Fibroblast of peridontal ligament (primary cell): ENCODE results near the gene SHISA7.

Experiments used
- DNase-seq: peaks from one replicate; pipeline ENCODE4 v3.0.0-alpha.2; 2010; ENCODE audit errors: extremely low read depth

The SHISA7 gene

DNA sequence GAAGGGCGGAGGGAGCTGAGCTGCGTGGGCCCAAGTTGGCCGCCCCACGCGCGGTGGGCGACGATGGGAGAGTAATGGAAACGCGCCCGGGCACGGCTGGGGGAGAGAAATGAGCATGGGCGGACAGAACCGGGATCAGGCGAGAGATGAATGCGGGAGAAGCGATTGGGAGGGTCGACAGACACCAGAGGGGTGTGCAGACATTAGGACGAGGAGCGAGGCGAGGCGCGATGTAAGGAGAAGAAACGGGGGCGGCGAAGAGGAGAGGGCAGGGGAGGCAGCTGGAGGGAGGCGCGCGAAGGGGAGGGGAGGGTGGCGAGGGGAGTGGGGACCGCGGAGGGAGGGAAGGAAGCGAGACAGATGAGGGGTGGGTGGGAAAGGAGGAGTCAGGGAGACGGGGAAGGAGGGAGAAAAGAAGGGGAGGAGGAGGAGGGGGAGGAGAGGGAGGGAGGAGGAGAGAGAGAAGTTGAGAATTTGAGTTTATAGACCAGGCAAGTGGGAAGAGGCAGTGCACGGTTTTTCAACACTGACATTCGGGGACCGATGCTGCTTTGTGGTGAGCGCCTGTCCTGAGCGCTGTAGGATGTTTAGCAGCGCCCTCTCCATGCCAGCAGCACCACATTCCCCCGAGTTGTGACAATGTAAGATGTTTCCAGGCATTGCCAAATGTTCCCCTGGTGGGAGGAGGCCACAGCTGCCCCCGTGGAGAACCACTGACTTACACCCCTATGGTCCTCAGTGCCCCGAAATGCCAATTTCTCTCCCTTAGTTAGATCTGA, at the start of gene SHISA7:
SHISA7 (minus strand) TSS at position 256 of the 779 bp plus-strand sequence. CDS start 437 bp downstream, outside the sequence.
- DNase-seq, result no peak

DNA sequence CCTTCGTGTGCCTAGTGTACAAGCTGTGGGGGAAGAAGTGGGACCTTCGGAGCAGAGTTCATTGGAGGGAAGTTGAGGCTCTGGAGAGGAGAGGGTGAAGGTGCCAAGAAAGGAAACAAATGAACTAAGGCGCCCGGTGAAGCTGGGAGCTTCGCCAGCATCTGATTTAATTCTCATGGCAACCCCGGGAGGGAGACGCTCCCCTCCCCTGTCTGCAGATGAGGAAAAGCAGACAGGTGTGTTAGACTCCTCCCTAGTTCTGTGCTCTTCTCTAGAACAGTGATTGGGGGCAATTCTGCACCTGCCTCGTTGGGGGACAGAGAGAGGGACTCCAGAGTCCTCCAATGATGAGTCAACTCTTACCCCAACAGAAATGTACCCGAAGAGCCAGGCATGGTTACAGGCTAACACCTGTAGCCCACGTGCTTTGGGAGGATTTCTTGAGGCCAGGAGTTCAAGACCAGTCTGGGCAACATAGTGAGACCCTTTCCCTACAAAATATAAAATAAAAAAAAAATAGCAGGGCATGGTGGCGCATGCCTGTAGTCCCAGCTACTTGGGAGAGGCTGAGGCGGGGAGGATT, 49.4 kb upstream of the SHISA7 start:
- DNase-seq, result no peak

DNA sequence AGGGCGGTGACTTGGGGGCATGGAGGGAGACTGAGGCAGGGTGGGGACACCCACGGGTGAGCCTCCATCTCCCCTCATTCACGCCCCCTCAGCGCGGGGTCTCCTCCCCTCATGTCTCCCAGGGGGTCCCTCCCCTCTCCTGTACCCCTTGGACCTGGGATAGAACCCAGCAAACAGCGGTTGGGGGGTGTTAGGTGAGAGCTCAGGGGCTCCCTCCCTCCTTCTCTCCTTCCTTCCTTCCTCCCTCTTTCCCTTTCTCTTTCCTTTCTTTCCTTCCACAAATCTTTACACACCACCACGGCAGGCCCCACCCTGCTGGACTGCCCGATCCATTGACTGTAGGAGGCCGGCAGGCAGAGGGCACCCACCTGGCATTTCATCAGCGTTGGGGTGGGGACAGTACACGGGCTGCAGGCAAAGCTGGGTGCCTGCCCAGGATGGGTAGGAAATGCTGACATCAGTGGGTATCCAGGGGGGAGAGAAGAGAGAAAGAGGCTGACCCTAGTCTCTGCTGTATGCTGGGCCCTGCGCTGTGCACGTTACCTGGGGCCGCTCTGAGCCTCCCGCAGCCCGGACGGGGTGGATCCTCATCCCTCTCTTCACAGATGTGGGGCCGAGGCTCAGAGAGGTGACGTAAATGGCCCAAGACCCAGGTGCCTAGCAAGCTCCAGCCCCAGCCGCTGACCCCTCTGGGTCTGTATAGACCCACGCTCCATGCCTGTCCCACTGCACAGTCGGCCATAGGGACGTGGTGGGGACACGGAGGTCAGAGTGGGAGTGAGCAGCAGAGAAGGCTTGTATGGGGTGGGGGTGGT, 48.7 kb upstream of the SHISA7 start:
- no peak for DNase-seq

DNA sequence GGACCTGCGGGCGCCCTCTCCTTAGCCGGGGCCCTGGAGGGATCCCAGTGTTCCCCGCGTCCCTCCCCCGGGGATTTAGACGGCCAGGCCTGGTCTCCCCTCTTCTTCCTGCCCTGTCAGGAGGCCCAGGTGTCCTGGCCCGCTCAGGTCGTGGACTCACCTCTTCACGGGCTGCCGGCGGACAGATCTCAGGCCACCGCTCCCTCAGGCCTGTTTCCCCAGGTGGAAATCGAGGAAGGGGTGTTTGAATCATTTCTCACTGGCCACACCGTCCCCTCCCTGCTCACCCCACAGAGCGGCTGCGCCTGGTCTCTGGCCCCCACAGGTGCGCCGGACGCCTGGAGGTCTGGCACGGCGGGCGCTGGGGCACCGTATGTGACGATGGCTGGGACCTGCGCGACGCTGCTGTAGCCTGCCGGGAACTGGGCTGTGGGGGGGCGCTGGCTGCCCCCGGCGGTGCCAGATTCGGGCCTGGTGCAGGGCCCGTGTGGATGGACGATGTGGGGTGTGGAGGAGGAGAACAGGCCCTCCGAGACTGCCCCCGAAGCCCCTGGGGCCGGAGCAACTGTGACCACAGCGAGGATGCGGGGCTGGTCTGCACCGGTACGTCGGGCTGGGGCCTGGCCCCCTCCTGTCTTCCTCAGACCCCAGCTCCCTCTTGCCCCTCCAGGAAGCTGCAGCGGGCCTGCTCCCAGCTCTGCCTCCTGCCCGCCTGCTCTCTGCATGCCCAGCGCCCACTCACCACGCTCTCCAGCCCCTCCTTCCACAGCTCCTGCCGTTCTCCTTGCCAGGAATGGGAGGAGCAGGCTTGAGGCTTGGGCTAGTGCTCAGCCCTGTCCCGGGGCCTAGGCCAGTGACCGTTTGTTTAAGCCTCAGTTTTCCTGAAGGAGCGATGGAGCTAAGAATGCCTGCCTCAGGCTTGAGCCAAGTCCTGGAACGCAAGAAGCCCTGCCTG, 47.7 kb upstream of the SHISA7 start:
- DNase-seq, result no peak

DNA sequence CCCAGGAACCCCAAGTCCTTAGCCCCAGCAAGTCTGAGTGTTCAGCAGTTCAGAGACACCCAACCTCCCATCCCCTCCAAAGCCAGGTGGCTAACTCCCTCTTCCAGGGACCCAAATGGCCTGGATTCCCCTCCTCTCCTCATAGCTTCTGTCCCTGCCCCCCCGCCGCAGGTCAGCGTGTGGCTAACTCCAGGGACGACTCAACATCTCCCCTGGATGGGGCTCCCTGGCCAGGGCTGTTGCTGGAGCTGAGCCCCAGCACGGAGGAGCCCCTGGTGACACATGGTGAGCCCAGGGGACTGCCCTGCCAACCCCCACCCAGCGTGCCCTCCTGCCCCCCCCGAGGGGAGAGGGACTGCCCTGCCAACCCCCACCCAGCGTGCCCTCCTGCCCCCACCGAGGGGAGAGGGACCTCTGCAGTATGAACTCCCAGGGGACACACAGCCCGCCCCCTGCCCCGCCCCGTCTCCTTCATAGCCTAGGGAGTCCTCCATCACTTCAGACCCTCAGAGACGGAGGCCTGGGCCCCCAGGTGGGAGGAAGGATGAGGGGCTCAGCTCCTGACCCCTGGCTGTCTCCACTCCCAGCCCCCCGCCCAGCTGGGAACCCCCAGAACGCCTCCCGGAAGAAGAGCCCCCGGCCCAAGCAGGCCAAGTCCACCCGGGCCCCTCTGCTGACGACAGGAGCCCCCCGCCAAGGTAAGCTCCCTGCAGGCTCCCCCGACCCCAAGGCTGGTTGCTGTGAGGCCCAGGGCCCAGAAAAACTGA, 46.8 kb upstream of the SHISA7 start:
- DNase-seq, result no peak

DNA sequence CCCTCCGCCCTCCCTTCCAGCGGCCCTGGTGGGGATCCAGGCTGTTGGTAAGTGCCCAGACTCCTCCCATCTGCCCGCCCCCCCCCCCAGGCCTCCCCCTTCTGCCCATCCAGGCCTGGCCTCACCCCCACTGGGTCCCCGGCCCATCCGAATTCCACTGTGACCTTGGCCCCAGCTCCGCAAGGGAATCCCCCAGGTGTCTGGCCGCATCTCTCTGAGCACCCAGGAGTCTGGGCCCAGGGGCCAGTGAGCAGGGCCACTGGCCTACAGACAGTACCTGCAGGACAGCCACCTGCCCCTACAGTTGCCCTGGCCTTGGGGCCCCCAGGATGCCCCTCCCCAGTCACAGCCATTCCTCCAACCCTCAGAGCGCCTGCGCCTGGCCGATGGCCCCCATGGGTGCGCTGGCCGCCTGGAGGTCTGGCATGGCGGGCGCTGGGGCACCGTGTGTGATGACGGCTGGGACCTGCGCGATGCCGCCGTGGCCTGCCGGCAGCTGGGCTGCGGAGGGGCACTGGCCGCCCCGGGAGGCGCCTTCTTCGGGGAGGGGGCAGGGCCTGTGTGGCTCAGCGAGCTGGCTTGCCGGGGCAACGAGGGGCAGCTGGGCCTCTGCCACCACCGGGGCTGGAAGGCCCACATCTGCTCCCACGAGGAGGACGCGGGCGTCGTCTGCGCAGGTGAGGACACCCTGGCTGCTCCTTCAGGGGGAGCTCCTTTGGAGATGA, 46.0 kb upstream of the SHISA7 start:
- no peak for DNase-seq

DNA sequence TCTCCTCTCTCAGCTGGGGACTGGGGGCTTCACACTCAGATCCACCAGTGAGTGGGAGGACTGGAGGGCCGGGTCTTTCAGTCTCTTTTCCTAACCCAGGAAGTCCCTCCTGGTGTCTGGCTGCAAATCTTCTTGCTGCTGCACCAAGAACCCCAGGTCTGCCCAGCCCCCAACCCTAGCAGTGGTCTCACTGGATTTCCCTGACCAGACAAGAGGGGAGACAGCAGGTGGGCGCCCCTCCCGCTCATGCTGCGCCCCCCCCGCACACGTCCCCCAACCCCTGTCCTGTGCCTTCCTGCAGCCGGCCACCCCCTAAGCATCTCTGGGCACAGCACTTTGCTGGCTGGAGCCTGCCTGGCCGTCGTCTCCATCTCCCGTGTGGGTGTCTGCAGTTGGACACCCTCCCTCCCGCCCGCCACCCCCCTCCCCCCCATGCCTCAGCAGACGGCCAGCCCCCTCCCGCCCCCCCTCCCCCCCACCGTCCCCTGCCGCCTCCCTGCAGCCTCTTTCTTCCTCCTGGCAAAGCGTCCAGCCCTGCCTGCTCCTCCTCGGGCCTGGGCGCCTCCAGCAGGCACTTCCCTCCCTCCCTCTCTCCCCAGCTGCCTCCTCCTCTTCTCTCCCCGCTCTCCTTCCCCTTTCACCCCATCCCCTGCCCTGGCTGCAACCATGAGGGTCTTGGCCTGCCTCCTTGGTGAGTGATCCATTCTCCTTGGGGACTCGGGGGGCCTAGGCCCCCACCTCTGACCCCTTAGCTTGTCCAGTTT, 45.0 kb upstream of the SHISA7 start, which contains the start of gene SSC5D:
SSC5D (plus strand) TSS at position 513 of the 764 bp plus-strand sequence; CDS start at position 667, 154 bp downstream.
- DNase-seq, result peak; percentile 34

DNA sequence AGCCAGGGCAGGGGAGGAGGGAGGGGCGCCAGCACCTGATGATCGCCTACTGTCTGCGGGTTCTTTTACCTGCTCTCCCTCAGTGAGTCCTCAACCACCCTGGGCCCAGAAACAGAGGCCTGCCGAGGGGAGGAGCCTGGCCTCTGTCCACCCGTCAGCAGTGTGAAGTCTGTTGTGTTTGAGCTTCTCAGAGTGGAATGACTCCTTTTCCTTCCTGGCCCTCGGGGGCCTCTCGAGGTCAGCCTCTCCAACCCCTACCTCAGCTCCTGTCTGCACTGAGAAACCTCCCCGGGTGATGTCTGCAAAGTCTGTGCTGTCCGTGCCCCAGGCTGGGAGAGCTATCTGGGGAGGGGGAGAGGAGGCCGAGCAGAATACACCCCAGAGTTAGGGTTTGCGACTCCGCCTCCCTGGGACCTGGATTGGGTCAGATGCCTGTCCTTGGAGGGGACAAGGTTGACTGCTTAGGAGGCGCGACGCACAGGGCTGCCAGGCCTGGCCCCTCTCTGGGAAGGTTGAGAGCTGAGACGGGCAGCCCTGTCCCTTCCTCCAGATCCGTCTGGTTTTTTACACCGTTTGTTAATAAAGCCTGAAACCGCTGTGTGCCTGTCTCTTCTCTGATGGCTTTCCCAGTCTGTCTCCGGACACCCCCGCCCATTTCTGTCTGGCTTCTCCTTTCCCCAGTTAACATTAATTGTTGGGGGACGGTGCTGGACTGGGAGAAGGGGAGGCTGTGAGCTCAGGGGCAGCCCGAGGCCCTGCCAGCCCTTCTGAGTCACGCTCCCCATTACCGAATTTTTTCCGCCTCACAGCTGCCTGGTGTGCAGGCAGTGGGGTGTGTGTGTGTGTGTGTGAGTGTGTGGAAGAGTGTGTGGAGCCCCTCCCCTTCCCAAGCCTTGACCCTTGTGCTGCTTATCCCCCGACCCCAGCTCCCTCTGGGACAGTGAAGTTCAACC, 44.1 kb upstream of the SHISA7 start:
- peak; percentile 94 for DNase-seq

DNA sequence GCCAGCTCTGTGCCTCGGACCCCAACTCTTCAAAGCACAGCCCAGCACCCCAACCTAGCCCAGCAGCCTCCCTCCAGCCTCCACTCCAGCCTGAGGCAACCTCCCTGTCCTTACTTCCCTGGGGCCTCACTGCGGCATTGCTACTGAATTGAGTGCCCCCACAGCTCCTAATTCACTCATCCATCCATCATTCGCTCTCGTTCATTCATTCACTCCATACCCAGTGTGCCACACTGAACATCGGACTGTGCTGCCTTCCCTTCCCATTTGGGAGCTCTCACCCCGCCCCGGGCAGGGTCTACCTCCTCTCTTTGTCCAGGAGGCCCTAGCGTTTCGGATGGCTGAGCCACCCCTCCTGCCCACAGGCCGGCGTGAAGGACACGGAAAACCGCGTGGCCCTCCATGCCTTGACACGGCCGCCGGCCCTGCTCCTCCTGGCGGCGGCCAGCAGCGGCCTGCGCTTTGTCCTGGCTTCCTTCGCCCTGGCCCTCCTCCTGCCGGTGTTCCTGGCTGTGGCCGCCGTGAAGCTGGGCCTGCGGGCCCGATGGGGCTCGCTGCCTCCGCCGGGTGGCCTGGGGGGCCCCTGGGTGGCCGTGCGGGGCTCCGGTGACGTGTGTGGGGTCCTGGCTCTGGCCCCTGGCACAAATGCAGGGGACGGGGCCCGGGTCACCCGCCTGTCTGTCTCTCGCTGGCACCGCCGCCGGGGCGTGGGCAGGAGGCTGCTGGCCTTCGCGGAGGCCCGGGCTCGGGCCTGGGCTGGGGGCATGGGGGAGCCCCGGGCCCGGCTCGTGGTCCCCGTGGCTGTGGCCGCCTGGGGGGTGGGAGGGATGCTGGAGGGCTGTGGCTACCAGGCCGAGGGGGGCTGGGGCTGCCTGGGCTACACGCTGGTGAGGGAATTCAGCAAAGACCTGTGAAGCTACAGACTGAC, 43.2 kb upstream of the SHISA7 start:
- DNase-seq, result no peak

DNA sequence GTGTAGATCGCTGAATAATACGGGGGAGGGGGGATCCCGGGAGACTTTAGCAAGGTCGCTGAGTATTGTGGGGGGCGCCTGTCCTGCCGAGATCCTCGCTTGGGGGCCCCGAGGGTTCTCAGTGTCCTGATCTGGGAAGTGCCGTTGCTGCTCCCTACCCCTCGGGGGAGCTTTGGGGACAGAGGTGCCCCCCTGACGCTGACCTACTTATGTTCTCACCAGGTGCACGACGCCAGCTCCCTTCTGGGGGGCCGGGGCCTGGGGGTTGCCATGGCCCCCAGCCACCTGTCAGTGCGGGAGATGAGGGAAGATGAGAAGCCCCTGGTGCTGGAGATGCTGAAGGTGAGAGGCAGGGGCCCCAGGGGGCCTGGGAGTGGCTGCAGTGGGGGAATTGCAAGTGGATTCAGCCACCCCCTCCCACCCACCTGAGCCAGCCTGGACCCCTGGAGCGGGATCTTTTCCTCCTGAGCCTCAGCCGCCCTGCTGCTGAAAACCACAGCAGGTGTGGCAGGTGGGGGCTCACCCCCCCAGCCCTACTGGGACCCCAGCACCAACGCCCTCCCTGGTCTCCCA, 42.4 kb upstream of the SHISA7 start:
- DNase-seq, result no peak

DNA sequence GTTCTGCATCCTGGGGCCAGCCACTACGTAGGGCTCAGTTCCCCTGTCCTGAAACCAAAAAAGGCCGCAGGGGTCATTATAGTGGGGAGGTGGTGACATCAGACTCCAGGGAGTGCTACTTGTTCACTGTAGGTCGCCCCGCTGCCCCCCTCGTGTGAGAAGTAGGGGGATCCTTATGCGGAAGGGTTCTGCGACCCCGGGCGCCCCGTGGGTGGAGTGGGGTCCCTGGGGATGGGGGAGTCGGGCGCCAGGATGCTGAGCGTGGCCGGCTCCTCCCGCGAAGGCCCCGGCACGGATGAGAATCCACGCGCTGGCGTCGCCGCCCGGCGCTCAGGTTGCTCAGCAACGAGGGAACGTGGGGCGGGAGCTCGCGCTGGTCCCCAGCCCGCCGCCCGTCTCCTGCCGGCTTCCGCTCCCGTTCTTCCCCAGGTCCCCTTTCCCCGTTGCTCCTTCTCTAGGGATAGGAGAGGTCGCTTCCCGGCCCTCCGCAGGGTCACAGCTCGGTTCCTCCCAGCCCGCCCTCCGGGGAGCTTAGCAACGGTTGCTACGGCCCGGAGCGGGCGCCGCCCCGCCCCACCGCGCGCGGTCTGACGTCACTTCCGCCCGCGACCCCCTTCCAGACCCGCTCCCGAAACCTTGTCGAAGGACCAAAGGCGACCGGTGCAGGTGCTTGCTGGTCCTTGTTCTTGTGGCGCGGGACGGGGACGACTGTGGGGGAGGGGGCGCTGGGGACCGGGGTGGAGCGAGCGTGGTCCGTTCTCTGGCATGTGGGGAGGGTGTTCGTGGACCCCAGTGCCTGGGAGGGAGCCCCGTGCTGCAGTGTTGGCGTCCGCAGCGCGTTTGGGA, 41.7 kb upstream of the SHISA7 start, which contains the start of gene NAT14:
NAT14 (plus strand) TSS at position 596 of the 846 bp plus-strand sequence. CDS start 521 bp downstream, outside the sequence.
- DNase-seq, result peak; percentile 49

DNA sequence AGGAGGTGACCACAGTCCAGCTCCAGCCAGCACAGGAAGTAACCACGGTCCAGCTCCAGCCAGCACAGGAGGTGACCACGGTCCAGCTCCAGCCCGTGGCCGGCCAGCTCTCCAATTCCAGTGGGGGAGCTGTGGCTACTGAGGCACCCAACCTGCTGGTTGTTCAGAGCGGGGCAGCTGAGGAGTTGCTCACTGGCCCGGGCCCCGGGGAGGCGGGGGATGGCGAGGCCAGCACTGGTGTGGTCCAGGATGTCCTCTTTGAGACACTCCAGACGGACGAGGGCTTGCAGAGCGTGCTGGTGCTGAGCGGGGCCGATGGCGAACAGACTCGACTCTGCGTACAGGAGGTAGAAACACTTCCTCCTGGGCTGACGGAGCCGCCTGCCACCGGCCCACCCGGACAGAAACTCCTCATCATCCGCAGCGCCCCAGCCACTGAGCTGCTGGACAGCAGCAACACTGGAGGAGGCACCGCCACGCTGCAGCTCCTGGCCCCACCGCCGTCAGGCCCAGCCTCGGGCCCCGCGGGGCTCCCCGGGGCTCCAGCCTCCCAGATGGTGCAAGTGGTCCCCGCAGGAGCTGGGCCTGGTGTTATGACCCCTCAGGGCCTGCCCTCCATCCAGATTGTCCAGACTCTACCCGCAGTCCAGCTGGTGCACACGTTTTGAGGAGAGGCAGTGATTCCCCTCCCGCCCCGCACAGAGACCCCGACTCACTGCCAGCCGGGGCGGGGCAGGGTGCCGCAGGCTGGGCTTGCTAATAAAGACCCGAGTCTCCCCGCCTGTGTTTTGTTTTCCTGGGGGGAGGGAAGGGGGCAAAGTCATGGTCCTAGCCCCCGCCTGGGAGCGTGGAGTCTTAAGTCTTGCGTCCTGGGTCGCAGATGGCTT, 40.8 kb upstream of the SHISA7 start:
- DNase-seq, result no peak

DNA sequence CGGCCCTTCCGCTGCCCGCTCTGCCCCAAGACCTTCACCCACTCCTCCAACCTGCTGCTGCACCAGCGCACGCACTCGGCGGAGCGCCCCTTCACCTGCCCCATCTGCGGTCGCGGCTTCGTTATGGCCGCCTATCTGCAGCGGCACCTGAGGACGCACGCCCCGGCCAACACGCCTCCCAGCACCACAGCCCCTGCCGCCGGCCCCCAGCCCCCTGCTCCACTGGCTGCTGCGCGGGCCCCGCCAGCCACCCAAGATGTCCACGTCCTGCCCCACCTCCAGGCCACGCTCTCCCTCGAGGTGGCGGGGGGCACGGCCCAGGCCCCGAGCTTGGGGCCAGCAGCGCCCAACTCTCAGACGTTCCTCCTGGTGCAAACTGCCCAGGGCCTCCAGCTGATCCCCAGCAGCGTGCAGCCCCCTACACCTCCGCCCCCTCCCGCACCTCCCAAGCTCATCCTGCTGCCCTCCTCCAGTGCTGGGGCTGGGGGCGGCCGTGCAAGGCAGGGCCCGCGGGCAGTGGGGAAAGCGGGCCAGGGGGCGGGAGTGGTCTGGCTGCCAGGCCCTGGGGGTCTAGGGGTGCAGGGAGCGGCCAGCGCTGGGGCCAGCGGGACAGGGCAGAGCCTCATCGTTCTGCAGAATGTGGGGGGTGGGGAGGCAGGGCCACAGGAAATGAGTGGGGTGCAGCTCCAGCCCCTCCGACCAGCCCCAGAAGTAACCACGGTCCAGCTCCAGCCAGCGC, 40.0 kb upstream of the SHISA7 start:
- no peak for DNase-seq
